GM13977 (cell line): ENCODE results near the gene CAV3.

Source experiments
- DNase-seq: peaks from one replicate; pipeline ENCODE4 v3.0.0; 2012; ENCODE audit warnings: low spot score
- in situ Hi-C: fragments of 300-500 bp; cut with MboI; formaldehyde crosslinking; loops from one replicate; pipeline ENCODE4 v1.12.0; 2022; ENCODE audit warnings: low sequenced_read_pairs, low pct_unique_long_range_greater_than_20kb, mixed read lengths, inconsistent platforms; ENCODE audit not compliant: unreplicated experiment
- TF ChIP-seq, protein P1 (sequence below): IDR thresholded peaks from 2 replicates; pipeline ENCODE4 v1.5.1; 2012; ENCODE audit warnings: mild to moderate bottlenecking, control low read depth; ENCODE audit not compliant: insufficient read depth; ENCODE audit errors: extremely low read depth, missing control alignments

CAV3 gene

DNA sequence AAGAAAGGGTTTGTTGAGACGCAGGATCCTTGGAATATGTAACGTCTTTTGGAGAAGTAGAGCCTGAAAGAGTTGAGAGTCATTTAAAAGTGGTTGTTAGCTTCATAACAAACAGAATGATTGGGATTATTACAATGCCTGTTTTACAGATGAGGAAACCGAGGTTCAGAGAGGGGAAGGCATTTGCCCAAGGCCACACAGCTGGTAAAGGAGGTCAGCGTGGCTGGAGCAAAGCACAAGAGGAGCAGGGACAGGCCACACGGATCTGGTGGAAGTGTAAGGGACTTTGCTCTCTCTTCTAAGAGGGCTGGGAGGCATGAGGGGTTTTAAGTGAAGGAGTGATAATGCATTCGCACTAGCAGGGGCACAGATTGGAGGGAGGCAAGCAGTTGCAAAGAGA lies 42.0 kb downstream of the CAV3 start:
- in situ Hi-C loops: no loop called here
- no peak for DNase-seq
- TF ChIP-seq, protein P1, sequence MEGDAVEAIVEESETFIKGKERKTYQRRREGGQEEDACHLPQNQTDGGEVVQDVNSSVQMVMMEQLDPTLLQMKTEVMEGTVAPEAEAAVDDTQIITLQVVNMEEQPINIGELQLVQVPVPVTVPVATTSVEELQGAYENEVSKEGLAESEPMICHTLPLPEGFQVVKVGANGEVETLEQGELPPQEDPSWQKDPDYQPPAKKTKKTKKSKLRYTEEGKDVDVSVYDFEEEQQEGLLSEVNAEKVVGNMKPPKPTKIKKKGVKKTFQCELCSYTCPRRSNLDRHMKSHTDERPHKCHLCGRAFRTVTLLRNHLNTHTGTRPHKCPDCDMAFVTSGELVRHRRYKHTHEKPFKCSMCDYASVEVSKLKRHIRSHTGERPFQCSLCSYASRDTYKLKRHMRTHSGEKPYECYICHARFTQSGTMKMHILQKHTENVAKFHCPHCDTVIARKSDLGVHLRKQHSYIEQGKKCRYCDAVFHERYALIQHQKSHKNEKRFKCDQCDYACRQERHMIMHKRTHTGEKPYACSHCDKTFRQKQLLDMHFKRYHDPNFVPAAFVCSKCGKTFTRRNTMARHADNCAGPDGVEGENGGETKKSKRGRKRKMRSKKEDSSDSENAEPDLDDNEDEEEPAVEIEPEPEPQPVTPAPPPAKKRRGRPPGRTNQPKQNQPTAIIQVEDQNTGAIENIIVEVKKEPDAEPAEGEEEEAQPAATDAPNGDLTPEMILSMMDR: no peak

DNA sequence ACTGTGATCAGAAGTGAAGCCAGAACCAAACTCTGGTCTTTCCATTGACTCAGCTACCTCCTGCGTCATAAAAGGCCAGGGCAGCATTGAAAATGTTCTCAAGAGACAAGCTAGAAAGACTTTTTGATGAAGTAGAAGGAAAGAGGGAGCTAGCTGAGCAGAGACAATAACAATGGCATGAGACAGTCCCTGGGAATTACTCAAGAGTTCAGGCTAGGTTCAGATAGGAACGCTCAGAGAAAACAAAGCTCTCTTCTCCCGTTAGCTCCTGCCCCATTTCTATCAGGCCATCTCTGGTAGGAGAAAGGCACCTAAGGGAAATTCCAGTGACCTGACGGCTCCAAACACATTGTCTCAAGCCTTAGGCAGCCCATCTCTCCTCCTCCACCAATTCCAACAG lies 42.8 kb downstream of the CAV3 start:
- TF ChIP-seq, protein P1: no peak
- in situ Hi-C loops: no loop called here
- no peak for DNase-seq

DNA sequence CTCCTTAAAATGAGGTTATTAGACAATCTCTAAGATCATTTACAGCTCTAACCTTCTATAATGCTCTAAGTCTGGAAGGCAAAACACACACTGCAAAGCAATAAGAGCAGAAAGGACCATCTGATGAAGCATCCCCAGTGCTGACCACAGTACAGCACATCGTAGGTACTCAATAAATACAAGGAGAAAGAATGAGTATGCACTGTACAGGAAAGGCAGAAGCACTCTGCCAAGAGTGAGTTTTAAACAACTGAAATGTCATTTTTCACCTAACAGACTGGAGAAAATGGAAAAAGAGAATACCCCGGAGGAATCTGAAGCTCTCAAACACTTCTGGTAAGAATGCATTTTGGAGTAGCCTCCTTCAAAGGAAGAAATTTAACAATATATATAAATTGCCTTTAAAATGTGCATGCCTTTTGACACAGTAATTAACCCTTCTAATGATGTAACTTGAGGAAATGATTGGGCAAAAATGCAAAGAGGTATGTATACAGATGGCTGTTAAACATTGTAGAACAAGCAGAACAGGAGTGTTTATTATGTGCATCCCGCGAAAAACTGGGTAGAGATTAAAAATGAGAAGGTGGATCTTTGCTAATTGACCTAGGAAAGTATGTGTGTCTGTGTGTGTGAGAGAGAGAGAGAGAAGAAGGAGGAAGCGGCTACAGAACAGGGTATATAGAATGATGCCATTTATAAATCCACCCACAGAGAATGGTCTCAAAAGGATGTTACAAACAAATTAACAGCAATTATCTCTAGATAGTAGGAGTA lies 43.8 kb downstream of the CAV3 start:
- no peak for DNase-seq
- TF ChIP-seq, protein P1: no peak
- in situ Hi-C loops: no loop called here

DNA sequence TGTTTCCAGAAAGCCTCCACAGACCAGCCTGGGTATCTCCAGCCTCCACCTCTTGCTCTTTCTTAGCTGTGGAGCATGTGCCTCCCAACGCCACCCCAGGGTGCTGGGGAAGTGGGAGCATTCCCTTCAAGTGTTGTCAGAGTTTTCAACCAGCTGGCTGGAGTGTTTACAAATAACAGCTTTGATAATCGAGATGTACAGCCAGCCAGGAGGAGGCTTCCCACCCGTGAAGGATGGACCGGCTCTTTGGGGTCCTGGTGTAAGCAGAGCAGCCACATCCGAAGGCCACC lies 44.3 kb downstream of the CAV3 start:
- in situ Hi-C loops: no loop called here
- TF ChIP-seq, protein P1: no peak
- DNase-seq: no peak

DNA sequence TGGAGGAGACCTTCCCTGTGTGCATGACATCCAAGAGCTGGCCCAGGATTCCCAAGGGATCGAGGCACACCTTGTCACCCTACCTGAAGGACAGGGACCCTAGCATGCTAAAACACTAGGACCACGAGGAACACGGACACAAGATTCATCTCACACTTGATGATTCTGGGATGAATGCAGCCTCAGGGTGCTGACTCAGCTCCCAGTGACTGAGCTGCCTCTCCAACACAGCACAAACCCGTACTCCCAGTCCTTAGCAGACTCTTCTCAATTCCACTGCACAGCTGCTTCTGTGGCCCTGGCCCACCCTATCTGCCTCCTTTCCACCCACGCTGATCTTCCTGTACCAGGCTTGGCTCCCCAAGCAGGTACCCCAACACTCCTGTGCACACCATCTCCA lies 44.9 kb downstream of the CAV3 start:
- TF ChIP-seq, protein P1: no peak
- no peak for DNase-seq
- in situ Hi-C loops: no loop called here

DNA sequence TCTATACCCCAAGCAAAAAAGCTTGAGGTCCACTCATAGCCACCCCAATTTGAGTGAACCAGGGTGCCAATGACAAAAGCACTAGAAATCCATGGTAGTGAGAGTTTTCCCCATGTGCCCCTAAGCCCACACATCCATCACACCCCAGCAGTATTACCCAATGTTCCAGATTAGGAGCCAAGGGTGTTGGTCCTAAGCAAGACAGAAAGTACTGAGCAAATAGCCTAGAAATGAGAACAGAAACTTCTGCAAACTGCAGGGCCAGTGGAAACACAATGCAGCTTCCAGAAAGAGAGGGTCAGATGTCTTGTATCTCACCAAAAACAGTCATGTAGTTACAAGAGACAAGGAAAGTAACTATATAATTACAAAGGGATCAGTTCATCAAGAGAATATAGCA lies 46.7 kb downstream of the CAV3 start:
- TF ChIP-seq, protein P1: no peak
- DNase-seq: no peak
- in situ Hi-C loops: no loop called here
